ENCODE data around the gene SLC44A2.
A peak's percentile ranks its signal among the peaks of the same experiment; 100 is the strongest.

SLC44A2 gene

DNA sequence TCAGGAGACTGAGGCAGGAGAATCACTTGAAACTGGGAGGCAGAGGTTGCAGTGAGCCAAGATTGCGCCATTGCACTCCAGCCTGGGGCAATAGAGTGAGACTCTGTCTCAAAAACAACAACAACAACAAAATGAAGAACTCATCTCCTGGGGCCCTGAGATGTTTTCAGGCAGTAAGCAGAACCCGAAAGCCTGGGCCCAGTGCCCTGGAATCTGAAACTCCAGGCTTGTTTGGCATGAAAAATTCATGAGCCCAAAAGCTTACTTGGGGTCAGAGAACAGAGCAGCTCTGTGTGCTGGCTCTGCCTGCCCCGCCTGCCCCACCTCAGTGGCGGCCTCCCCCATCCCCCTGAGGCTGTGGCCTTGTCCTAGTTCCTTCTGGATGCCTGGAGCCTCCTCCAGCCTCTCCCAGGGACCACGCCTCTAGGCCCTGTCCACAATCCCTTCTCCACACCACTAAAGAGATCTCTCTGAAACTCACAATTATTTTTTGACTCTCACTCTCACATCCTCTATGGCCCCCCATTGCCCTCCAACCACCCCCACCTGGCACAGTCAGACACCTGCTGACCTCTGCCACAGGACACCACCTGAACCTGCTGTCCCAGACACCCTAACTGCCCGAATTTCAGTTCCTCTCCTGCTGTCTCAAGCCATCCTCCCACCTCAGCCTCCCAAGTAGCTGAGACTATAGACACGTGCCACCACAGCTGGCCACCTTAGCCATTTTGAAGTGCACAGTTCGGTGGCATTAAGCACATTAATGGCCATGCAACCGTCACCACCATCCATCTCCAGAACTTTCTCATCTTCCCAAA is 31.3 kb upstream of the SLC44A2 start:
- TF ChIP-seq, protein P1, sequence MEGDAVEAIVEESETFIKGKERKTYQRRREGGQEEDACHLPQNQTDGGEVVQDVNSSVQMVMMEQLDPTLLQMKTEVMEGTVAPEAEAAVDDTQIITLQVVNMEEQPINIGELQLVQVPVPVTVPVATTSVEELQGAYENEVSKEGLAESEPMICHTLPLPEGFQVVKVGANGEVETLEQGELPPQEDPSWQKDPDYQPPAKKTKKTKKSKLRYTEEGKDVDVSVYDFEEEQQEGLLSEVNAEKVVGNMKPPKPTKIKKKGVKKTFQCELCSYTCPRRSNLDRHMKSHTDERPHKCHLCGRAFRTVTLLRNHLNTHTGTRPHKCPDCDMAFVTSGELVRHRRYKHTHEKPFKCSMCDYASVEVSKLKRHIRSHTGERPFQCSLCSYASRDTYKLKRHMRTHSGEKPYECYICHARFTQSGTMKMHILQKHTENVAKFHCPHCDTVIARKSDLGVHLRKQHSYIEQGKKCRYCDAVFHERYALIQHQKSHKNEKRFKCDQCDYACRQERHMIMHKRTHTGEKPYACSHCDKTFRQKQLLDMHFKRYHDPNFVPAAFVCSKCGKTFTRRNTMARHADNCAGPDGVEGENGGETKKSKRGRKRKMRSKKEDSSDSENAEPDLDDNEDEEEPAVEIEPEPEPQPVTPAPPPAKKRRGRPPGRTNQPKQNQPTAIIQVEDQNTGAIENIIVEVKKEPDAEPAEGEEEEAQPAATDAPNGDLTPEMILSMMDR (IDR thresholded peaks at IDR 0.05; ENCODE audit: insufficient read depth, low read length, poor library complexity, severe bottlenecking): no peak
- TF ChIP-seq EZH2phosphoT487 (conservative IDR thresholded peaks at IDR 0.05; ENCODE audit: low read length): no peak
- Histone ChIP-seq H3K9me3 (ENCODE audit: insufficient read depth, low read length) (no peaks in the 10 kb centered on the region), H3K4me2 (ENCODE audit: low read depth, low read length, poor library complexity, severe bottlenecking) (no peak overlapping the region), H3K9ac (ENCODE audit: low read length) (no peak overlapping the region), H4K20me1 (ENCODE audit: low read depth, low read length) (no peaks in the 10 kb centered on the region), H3K79me2 (ENCODE audit: insufficient read depth, low read length) (no peaks in the 10 kb centered on the region), H3K27ac (ENCODE audit: low read depth, low read length) (no peak overlapping the region), H3K27me3 (ENCODE audit: low read length) (no peaks in the 10 kb centered on the region), H3K36me3 (ENCODE audit: low read length) (no peaks in the 10 kb centered on the region), H3F3A (ENCODE audit: insufficient read depth) (no peaks in the 10 kb centered on the region), H3K4me3 (ENCODE audit: insufficient read depth, low read length, poor library complexity, severe bottlenecking) (no peak overlapping the region), H2AFZ (ENCODE audit: low read depth, low read length, severe bottlenecking) (no peak overlapping the region), H3K9me2 (replicated peaks; ENCODE audit: insufficient read depth, low read length) (no peaks in the 10 kb centered on the region)

DNA sequence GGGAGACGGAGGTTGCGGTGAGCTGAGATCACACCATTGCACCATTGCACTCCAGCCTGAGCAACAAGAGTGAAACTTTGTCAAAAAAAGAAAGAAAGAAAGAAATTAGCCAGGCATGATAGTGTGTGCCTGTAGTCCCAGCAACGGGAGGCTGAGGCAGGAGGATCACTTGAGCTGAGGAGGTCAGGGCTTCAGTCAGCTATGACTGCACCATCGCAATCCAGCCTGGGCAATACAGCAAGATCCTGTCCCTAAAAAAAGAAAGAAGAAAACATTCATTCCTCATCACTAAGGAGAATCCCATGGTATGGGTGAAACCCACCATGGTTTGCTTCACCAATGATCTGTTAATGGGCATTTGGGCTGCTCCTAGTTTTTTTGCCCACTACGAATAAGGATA is 25.2 kb upstream of the SLC44A2 start:
- TF ChIP-seq, protein P1 (IDR thresholded peaks at IDR 0.05; ENCODE audit: insufficient read depth, low read length, poor library complexity, severe bottlenecking): no peak
- no peak for TF ChIP-seq EZH2phosphoT487 (conservative IDR thresholded peaks at IDR 0.05; ENCODE audit: low read length)
- H3K27me3 ChIP-seq (ENCODE audit: low read length): no peaks in the 10 kb centered on the region
- H3K79me2 ChIP-seq (ENCODE audit: insufficient read depth, low read length): peaks cover 4% of the 10 kb centered on the region; the same call in 1 of the 2 replicates
- no peak overlapping the region for H3K27ac ChIP-seq (ENCODE audit: low read depth, low read length)
- no peak overlapping the region for H2AFZ ChIP-seq (ENCODE audit: low read depth, low read length, severe bottlenecking)
- H3K4me2 ChIP-seq (ENCODE audit: low read depth, low read length, poor library complexity, severe bottlenecking): no peak overlapping the region
- no peak overlapping the region for H3K4me3 ChIP-seq (ENCODE audit: insufficient read depth, low read length, poor library complexity, severe bottlenecking)
- no peaks in the 10 kb centered on the region for H3K36me3 ChIP-seq (ENCODE audit: low read length)
- no peaks in the 10 kb centered on the region for H3K9me3 ChIP-seq (ENCODE audit: insufficient read depth, low read length)
- no peaks in the 10 kb centered on the region for H3K9me2 ChIP-seq (replicated peaks; ENCODE audit: insufficient read depth, low read length)
- H3K9ac ChIP-seq (ENCODE audit: low read length): no peak overlapping the region
- H3F3A ChIP-seq (ENCODE audit: insufficient read depth): peaks cover 16% of the 10 kb centered on the region
- H4K20me1 ChIP-seq (ENCODE audit: low read depth, low read length): no peaks in the 10 kb centered on the region

DNA sequence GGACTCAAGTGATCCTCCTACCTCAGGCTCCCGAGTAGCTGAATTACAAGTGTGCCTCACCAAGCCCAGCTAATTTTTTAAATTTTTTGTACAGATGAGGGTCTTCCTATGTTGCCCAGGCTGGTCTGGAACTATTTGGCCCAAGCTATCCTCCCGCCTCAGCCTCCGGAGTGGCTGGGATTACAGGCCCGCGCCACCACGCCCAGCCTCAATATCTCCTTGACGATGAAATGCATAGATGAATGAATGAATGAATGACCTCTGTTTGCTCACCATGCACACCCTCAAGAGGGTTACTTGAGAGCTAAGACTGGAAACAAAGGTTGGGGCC is 23.4 kb upstream of the SLC44A2 start:
- H3K27me3 ChIP-seq (ENCODE audit: low read length): no peaks in the 10 kb centered on the region
- peaks cover 4% of the 10 kb centered on the region; the same call in 1 of the 2 replicates for H3K79me2 ChIP-seq (ENCODE audit: insufficient read depth, low read length)
- no peak overlapping the region for H3K9ac ChIP-seq (ENCODE audit: low read length)
- H3K4me3 ChIP-seq (ENCODE audit: insufficient read depth, low read length, poor library complexity, severe bottlenecking): no peak overlapping the region
- H3K4me2 ChIP-seq (ENCODE audit: low read depth, low read length, poor library complexity, severe bottlenecking): peak overlapping the region; percentile 7
- no peak overlapping the region for H3K27ac ChIP-seq (ENCODE audit: low read depth, low read length)
- H3K9me2 ChIP-seq (replicated peaks; ENCODE audit: insufficient read depth, low read length): no peaks in the 10 kb centered on the region
- peaks cover 16% of the 10 kb centered on the region for H3F3A ChIP-seq (ENCODE audit: insufficient read depth)
- H3K9me3 ChIP-seq (ENCODE audit: insufficient read depth, low read length): no peaks in the 10 kb centered on the region
- H4K20me1 ChIP-seq (ENCODE audit: low read depth, low read length): no peaks in the 10 kb centered on the region
- no peaks in the 10 kb centered on the region for H3K36me3 ChIP-seq (ENCODE audit: low read length)
- H2AFZ ChIP-seq (ENCODE audit: low read depth, low read length, severe bottlenecking): no peak overlapping the region
- TF ChIP-seq, protein P1 (IDR thresholded peaks at IDR 0.05; ENCODE audit: insufficient read depth, low read length, poor library complexity, severe bottlenecking): no peak
- TF ChIP-seq EZH2phosphoT487 (conservative IDR thresholded peaks at IDR 0.05; ENCODE audit: low read length): no peak

Measured in SU-DHL-6 (cell line).